ENCODE data around the gene RXFP2.

Gene RXFP2

GRCh38 chr13:31775148-31775547 is 35.8 kb downstream of the RXFP2 start:
- no peaks in the 10 kb centered on the region for H3K27me3 ChIP-seq (ENCODE audit: low read depth, low read length)
- H4K20me1 ChIP-seq (ENCODE audit: insufficient read depth, low read length), result no peaks in the 10 kb centered on the region
- H3K4me2 ChIP-seq (ENCODE audit: low read length), result no peak overlapping the region
- no peak overlapping the region for H3K4me3 ChIP-seq (ENCODE audit: low read length)
- no peaks in the 10 kb centered on the region for H3K79me2 ChIP-seq (ENCODE audit: low read length)
- H3K27ac ChIP-seq (ENCODE audit: low read length), result no peak overlapping the region
- H3K36me3 ChIP-seq (replicated peaks; ENCODE audit: low read depth, low read length), result peaks cover 2% of the 10 kb centered on the region
- no peaks in the 10 kb centered on the region for H3K4me1 ChIP-seq (ENCODE audit: low read length)
- H3K9ac ChIP-seq (ENCODE audit: low read length), result no peak overlapping the region
- no peak overlapping the region for H2AFZ ChIP-seq (ENCODE audit: low read depth, low read length)
- H3K9me3 ChIP-seq (ENCODE audit: insufficient read depth, low read length), result no peaks in the 10 kb centered on the region
- TF ChIP-seq CTCF (IDR thresholded peaks at IDR 0.05; ENCODE audit: low read depth, low read length), result no peak

- Histone ChIP-seq H4K20me1 (ENCODE audit: insufficient read depth, low read length) (no peaks in the 10 kb centered on the region), H3K36me3 (replicated peaks; ENCODE audit: low read depth, low read length) (peaks cover 2% of the 10 kb centered on the region), H2AFZ (ENCODE audit: low read depth, low read length) (no peak overlapping the region), H3K9ac (ENCODE audit: low read length) (no peak overlapping the region), H3K9me3 (ENCODE audit: insufficient read depth, low read length) (no peaks in the 10 kb centered on the region), H3K27me3 (ENCODE audit: low read depth, low read length) (no peaks in the 10 kb centered on the region), H3K4me3 (ENCODE audit: low read length) (no peak overlapping the region), H3K4me1 (ENCODE audit: low read length) (no peaks in the 10 kb centered on the region), H3K79me2 (ENCODE audit: low read length) (no peaks in the 10 kb centered on the region), H3K4me2 (ENCODE audit: low read length) (no peak overlapping the region), H3K27ac (ENCODE audit: low read length) (no peak overlapping the region)
- no peak for TF ChIP-seq EZH2phosphoT487 (IDR thresholded peaks at IDR 0.05; ENCODE audit: low read depth)
- TF ChIP-seq CTCF (IDR thresholded peaks at IDR 0.05; ENCODE audit: low read depth, low read length), result no peak
These were observed 36.4 kb downstream of the RXFP2 start for GRCh38 chr13:31775686-31776085.

- H3K4me3 ChIP-seq (ENCODE audit: low read length), result no peak overlapping the region
- H4K20me1 ChIP-seq (ENCODE audit: insufficient read depth, low read length), result no peaks in the 10 kb centered on the region
- peaks cover 2% of the 10 kb centered on the region for H3K36me3 ChIP-seq (replicated peaks; ENCODE audit: low read depth, low read length)
- no peaks in the 10 kb centered on the region for H3K9me3 ChIP-seq (ENCODE audit: insufficient read depth, low read length)
- TF ChIP-seq CTCF (IDR thresholded peaks at IDR 0.05; ENCODE audit: low read depth, low read length) (no peak), EZH2phosphoT487 (IDR thresholded peaks at IDR 0.05; ENCODE audit: low read depth) (no peak)
- H3K4me1 ChIP-seq (ENCODE audit: low read length), result no peaks in the 10 kb centered on the region
- H3K4me2 ChIP-seq (ENCODE audit: low read length), result no peak overlapping the region
- no peaks in the 10 kb centered on the region for H3K79me2 ChIP-seq (ENCODE audit: low read length)
- no peak overlapping the region for H3K27ac ChIP-seq (ENCODE audit: low read length)
- H3K27me3 ChIP-seq (ENCODE audit: low read depth, low read length), result no peaks in the 10 kb centered on the region
- no peak overlapping the region for H2AFZ ChIP-seq (ENCODE audit: low read depth, low read length)
- H3K9ac ChIP-seq (ENCODE audit: low read length), result no peak overlapping the region
These were observed 41.7 kb downstream of the RXFP2 start for GRCh38 chr13:31781064-31781463.

DNA sequence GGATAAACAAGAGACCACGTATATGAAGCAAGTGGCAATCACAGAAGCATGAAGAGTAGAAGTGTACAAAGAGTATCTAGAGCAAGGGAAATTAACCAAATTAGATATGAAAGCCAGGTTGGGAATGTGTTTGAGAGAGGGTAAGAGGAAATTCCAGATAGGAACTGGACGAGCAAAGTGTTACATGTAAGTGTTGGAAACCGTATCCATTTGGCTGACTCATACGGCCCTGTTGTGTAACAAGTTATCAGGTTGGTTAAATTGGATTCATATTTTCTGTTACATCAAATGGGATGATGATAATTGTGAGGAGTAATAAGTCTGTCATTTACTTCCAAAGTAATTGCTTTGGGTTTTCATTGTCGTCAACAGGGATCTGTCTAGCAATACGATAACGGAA is 46.7 kb downstream of the RXFP2 start:
- Histone ChIP-seq H3K36me3 (replicated peaks; ENCODE audit: low read depth, low read length) (no peaks in the 10 kb centered on the region), H3K4me1 (ENCODE audit: low read length) (peaks cover 6% of the 10 kb centered on the region), H2AFZ (ENCODE audit: low read depth, low read length) (no peak overlapping the region), H3K9me3 (ENCODE audit: insufficient read depth, low read length) (no peaks in the 10 kb centered on the region), H3K27me3 (ENCODE audit: low read depth, low read length) (no peaks in the 10 kb centered on the region), H3K4me3 (ENCODE audit: low read length) (no peak overlapping the region), H3K27ac (ENCODE audit: low read length) (no peak overlapping the region), H3K4me2 (ENCODE audit: low read length) (no peak overlapping the region), H3K79me2 (ENCODE audit: low read length) (no peaks in the 10 kb centered on the region), H3K9ac (ENCODE audit: low read length) (no peak overlapping the region), H4K20me1 (ENCODE audit: insufficient read depth, low read length) (no peaks in the 10 kb centered on the region)
- no peak for TF ChIP-seq CTCF (IDR thresholded peaks at IDR 0.05; ENCODE audit: low read depth, low read length)

Data from OCI-LY3 (cell line).